Sigmoid colon (tissue), 4 donors: ENCODE data around the gene GGCX.

ENCODE experiments used
- CTCF ChIP-seq, 4 experiments: fragments of 450-650 bp in 3 of 4; fragments of 200-600 bp in 1 of 4; IDR thresholded peaks; one replicate each; pipeline ENCODE4 v1.5.1; 2016 to 2019; ENCODE audit warnings: antibody characterized with exemption in 4 of 4, mild to moderate bottlenecking in 3 of 4, moderate library complexity in 2 of 4
- POLR2A ChIP-seq, 2 donors: fragments of 450-650 bp; IDR thresholded peaks; one replicate each; pipeline ENCODE4 v1.6.1; 2016; ENCODE audit warnings: antibody characterized with exemption in 2 of 2, mild to moderate bottlenecking in 2 of 2, moderate library complexity in 2 of 2
- POLR2AphosphoS5 ChIP-seq, 4 donors: sonication (generic); formaldehyde crosslinking; IDR thresholded peaks; one replicate each; pipeline ENCODE4 v1.6.1; 2017; ENCODE audit warnings: antibody characterized with exemption in 4 of 4

GRCh38 chr2:85589982-85590791 lies 28.9 kb upstream of the GGCX start:
- no peak for TF ChIP-seq CTCF (IDR thresholded peaks at IDR 0.05)
- TF ChIP-seq POLR2A (IDR thresholded peaks at IDR 0.05), result no peak
- no peak for TF ChIP-seq POLR2AphosphoS5 (IDR thresholded peaks at IDR 0.05)
